ENCODE data around the gene PLEKHM3.

Gene PLEKHM3

GRCh38 chr2:207929923-207930322 is 95.4 kb downstream of the PLEKHM3 start:
- peak overlapping the region; percentile 59; the same call in 1 of the 2 replicates for H3K27ac ChIP-seq
- TF ChIP-seq, protein P1, sequence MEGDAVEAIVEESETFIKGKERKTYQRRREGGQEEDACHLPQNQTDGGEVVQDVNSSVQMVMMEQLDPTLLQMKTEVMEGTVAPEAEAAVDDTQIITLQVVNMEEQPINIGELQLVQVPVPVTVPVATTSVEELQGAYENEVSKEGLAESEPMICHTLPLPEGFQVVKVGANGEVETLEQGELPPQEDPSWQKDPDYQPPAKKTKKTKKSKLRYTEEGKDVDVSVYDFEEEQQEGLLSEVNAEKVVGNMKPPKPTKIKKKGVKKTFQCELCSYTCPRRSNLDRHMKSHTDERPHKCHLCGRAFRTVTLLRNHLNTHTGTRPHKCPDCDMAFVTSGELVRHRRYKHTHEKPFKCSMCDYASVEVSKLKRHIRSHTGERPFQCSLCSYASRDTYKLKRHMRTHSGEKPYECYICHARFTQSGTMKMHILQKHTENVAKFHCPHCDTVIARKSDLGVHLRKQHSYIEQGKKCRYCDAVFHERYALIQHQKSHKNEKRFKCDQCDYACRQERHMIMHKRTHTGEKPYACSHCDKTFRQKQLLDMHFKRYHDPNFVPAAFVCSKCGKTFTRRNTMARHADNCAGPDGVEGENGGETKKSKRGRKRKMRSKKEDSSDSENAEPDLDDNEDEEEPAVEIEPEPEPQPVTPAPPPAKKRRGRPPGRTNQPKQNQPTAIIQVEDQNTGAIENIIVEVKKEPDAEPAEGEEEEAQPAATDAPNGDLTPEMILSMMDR (conservative IDR thresholded peaks at IDR 0.05), result no peak

DNA sequence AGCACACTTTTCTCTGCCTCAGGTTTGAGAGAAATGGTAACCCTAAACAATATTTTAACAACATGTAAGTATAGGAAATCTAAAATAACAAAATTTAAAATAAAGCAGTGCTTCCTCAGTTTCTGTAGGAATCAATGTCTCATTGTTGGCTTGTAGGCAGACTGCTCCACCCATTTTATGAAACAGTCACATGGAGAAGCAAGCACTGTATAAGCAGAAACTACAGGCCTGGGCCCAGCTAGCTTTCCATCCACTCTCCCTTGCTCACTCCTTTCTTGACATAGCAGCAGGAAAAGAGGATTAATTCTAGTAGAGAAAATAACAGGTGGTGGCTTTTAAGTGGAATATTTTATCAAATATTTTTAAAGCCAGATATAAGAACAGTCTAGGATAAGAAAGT is 97.2 kb downstream of the PLEKHM3 start:
- H3K27ac ChIP-seq, result no peak overlapping the region
- TF ChIP-seq, protein P1 (conservative IDR thresholded peaks at IDR 0.05), result no peak

GRCh38 chr2:207926989-207927300 is 98.4 kb downstream of the PLEKHM3 start:
- TF ChIP-seq, protein P1 (conservative IDR thresholded peaks at IDR 0.05), result no peak
- 0 out of 2 replicates have a peak overlapping the region, but pooled peaks have one; percentile 7 for H3K27ac ChIP-seq

DNA sequence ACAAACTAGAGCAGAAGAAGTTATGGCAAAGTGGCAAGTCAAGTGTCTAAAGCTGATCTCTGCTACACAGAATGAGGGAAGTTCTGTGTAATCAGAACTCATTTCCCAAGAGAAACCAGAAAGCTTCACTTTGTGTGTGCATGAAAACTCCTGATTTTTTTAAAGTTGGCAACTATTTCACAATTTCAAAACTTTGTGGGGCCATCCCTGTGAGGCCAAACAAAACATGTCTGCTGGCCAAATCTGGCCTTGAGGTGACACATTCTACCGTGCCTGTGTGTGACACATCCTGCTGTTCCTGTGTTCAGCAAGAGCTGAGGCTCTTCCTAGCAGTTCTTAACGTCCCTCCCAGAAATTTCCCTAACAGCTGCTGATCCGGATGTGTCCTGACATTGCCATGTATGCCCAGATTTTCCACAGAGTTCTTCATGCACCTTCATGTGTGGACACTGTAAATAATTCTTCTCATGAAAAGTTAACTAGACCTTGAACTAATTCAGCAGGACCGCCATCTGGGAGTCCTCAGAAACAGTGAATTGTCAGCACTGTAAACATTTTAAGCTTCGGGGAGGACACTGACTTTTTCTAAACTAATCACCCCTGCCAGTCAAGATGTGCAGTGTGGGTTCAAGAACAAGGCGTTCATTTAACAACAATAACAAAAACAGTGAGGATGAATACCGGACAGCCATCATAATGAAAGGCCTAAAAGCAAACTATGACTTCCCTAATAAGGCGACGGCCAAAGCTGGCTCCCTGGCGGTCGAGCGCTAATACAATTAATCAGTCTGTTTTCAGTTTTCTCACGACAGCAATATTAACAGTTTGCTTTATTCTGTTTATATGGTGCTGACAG is 99.0 kb downstream of the PLEKHM3 start:
- TF ChIP-seq, protein P1 (conservative IDR thresholded peaks at IDR 0.05), result no peak

GRCh38 chr2:207925601-207926000 is 99.7 kb downstream of the PLEKHM3 start:
- no peak overlapping the region for H3K27ac ChIP-seq
- TF ChIP-seq, protein P1 (conservative IDR thresholded peaks at IDR 0.05), result no peak

More for the DNA sequence above, 99.0 kb downstream of the PLEKHM3 start:
- 0 out of 2 replicates have a peak overlapping the region, but pooled peaks have one; percentile 7 for H3K27ac ChIP-seq

- TF ChIP-seq, protein P1 (conservative IDR thresholded peaks at IDR 0.05), result no peak
- no peak overlapping the region for H3K27ac ChIP-seq
Measured at GRCh38 chr2:207921606-207922005, 103.7 kb downstream of the PLEKHM3 start.

GRCh38 chr2:207920721-207921120 is 104.6 kb downstream of the PLEKHM3 start:
- TF ChIP-seq, protein P1 (conservative IDR thresholded peaks at IDR 0.05), result no peak
- H3K27ac ChIP-seq, result no peak overlapping the region

All from VCaP (cell line).